Fibroblast of lung (primary cell): ENCODE measurements around the gene AGBL4. TPM values are rescaled to one million over a fixed set of nuclear protein-coding genes. Genes with fewer than 3 reads are reported as not detected.

Experiments
- DNase-seq, 2 donors: peaks; one replicate each; pipeline versions ENCODE4 v3.0.0 to v3.0.0-alpha.2; 2010; ENCODE audit warnings: low read depth in 2 of 2
- H2AFZ ChIP-seq: 2 replicates; pipeline ENCODE4 v1.5.1; 2012; ENCODE audit warnings: low read length, control low read depth, inconsistent platforms
- H3K27ac ChIP-seq: 2 replicates; pipeline ENCODE4 v1.5.1; 2011; ENCODE audit warnings: low read length, control low read depth; ENCODE audit not compliant: insufficient read depth
- H3K27me3 ChIP-seq: 2 replicates; pipeline ENCODE4 v1.5.1; 2011; ENCODE audit warnings: mild to moderate bottlenecking, low read length; ENCODE audit not compliant: control insufficient read depth, insufficient read depth
- H3K36me3 ChIP-seq: 2 replicates; pipeline ENCODE4 v1.5.1; 2011; ENCODE audit warnings: low read length; ENCODE audit not compliant: control insufficient read depth, insufficient read depth
- H3K4me1 ChIP-seq: 2 replicates; pipeline ENCODE4 v1.5.1; 2011; ENCODE audit warnings: low read length; ENCODE audit not compliant: control insufficient read depth, insufficient read depth; ENCODE audit errors: extremely low read depth
- H3K4me2 ChIP-seq: 2 replicates; pipeline ENCODE4 v1.5.1; 2011; ENCODE audit warnings: low read length, control low read depth; ENCODE audit not compliant: insufficient read depth; ENCODE audit errors: extremely low read depth
- H3K4me3 ChIP-seq, 4 experiments: fragments of 200-600 bp in 1 of 4; sonication (generic) in 1 of 4; replicated peaks in 1 of 4; 2 replicates each; pipeline ENCODE4 v1.5.1; 2011 to 2016; ENCODE audit warnings: low read length in 4 of 4, low read depth in 3 of 4, mild to moderate bottlenecking in 3 of 4, control low read depth in 2 of 4, inconsistent platforms in 1 of 4, mixed read lengths in 1 of 4; ENCODE audit not compliant: insufficient read depth in 1 of 4; ENCODE audit errors: control extremely low read depth in 1 of 4
- H3K79me2 ChIP-seq: 2 replicates; pipeline ENCODE4 v1.5.1; 2012; ENCODE audit warnings: mild to moderate bottlenecking, low read length, inconsistent platforms; ENCODE audit not compliant: control insufficient read depth, insufficient read depth
- H3K9ac ChIP-seq: 2 replicates; pipeline ENCODE4 v1.5.1; 2011; ENCODE audit warnings: mild to moderate bottlenecking, low read length, control low read depth; ENCODE audit not compliant: insufficient read depth
- H3K9me3 ChIP-seq: 2 replicates; pipeline ENCODE4 v1.5.1; 2012; ENCODE audit warnings: low read depth, low read length; ENCODE audit not compliant: control insufficient read depth, insufficient read depth
- H4K20me1 ChIP-seq: 2 replicates; pipeline ENCODE4 v1.5.1; 2011; ENCODE audit warnings: low read length; ENCODE audit not compliant: control insufficient read depth, insufficient read depth; ENCODE audit errors: extremely low read depth
- EZH2 ChIP-seq: IDR thresholded peaks from 2 replicates; pipeline ENCODE4 v1.5.1; 2012; ENCODE audit warnings: low read length, control low read depth, mild to moderate bottlenecking; ENCODE audit errors: missing control alignments
- polyA plus RNA-seq, 2 donors: library from polyadenylated mRNA; depleted of rRNA in 1 of 2; stranded (reverse) in 1 of 2; unstranded in 1 of 2; fragments of >200 nt; gene quantifications; 2 replicates each; pipeline ENCODE4 v1.2.1, GENCODE V29; 2011 to 2012; ENCODE audit warnings: missing spikeins in 1 of 2
- total RNA-seq: library from RNA; depleted of rRNA; stranded (reverse); fragments of >200 nt; gene quantifications from 2 replicates; pipeline ENCODE4 v1.2.1, GENCODE V29; 2014
- TF ChIP-seq, protein P1 (sequence below), 2 donors: IDR thresholded peaks in 1 of 2; conservative IDR thresholded peaks in 1 of 2; 1 replicate in 1 of 2; 2 replicates in 1 of 2; pipeline ENCODE4 v1.5.1; 2011 to 2012; ENCODE audit warnings: low read length in 2 of 2, control low read depth in 1 of 2, inconsistent platforms in 1 of 2, low read depth in 1 of 2, mild to moderate bottlenecking in 1 of 2

Gene AGBL4
- total and polyA plus RNA-seq, 2 donors (not counting 1 experiment from before 2014, with no cell fraction given): not detected

DNA sequence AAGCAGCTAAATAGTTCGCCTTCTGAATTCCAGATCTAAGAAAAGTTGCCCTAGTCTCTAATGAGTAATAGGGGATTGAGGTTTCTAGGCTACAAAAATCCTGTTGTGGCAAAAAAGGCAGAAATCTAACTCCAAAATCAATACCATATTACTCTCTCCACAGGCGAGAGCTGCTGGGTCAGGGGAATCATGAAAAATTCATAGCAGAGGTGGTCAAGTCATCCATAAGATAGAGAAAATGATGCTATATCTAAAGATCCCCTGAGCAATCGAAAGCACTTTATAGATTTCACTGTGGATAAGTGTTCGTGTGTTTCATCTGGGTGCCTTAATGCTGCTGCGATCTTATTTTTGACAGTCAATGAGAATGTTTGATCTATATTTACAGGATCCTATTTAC is 417.7 kb downstream of the AGBL4 start:
- Histone ChIP-seq H3K27me3 (no peaks in the 10 kb centered on the region), H3K4me2 (no peak overlapping the region), H3K9me3 (no peaks in the 10 kb centered on the region), H3K27ac (no peak overlapping the region), H3K4me3 (no peak overlapping the region), H3K36me3 (no peaks in the 10 kb centered on the region), H4K20me1 (no peaks in the 10 kb centered on the region), H3K9ac (no peak overlapping the region), H3K79me2 (no peaks in the 10 kb centered on the region), H3K4me1 (no peaks in the 10 kb centered on the region), H2AFZ (no peak overlapping the region)
- TF ChIP-seq, protein P1, sequence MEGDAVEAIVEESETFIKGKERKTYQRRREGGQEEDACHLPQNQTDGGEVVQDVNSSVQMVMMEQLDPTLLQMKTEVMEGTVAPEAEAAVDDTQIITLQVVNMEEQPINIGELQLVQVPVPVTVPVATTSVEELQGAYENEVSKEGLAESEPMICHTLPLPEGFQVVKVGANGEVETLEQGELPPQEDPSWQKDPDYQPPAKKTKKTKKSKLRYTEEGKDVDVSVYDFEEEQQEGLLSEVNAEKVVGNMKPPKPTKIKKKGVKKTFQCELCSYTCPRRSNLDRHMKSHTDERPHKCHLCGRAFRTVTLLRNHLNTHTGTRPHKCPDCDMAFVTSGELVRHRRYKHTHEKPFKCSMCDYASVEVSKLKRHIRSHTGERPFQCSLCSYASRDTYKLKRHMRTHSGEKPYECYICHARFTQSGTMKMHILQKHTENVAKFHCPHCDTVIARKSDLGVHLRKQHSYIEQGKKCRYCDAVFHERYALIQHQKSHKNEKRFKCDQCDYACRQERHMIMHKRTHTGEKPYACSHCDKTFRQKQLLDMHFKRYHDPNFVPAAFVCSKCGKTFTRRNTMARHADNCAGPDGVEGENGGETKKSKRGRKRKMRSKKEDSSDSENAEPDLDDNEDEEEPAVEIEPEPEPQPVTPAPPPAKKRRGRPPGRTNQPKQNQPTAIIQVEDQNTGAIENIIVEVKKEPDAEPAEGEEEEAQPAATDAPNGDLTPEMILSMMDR (conservative IDR thresholded peaks at IDR 0.05 in 1 of 2, IDR thresholded peaks at IDR 0.05 in 1 of 2; ENCODE audit: low read depth in 1 of 2, low read length in 2 of 2): no peak
- no peak for TF ChIP-seq EZH2
- DNase-seq: no peak

GRCh38 chr1:49597436-49597835 is 426.3 kb downstream of the AGBL4 start:
- Histone ChIP-seq H3K36me3 (no peaks in the 10 kb centered on the region), H2AFZ (no peak overlapping the region), H3K9ac (no peak overlapping the region), H3K4me1 (no peaks in the 10 kb centered on the region), H3K4me3 (no peak overlapping the region), H4K20me1 (no peaks in the 10 kb centered on the region), H3K27me3 (no peaks in the 10 kb centered on the region), H3K4me2 (no peak overlapping the region), H3K79me2 (no peaks in the 10 kb centered on the region), H3K9me3 (no peaks in the 10 kb centered on the region), H3K27ac (no peak overlapping the region)
- DNase-seq: no peak
- TF ChIP-seq EZH2: no peak
- TF ChIP-seq, protein P1 (conservative IDR thresholded peaks at IDR 0.05 in 1 of 2, IDR thresholded peaks at IDR 0.05 in 1 of 2; ENCODE audit: low read depth in 1 of 2, low read length in 2 of 2): no peak

DNA sequence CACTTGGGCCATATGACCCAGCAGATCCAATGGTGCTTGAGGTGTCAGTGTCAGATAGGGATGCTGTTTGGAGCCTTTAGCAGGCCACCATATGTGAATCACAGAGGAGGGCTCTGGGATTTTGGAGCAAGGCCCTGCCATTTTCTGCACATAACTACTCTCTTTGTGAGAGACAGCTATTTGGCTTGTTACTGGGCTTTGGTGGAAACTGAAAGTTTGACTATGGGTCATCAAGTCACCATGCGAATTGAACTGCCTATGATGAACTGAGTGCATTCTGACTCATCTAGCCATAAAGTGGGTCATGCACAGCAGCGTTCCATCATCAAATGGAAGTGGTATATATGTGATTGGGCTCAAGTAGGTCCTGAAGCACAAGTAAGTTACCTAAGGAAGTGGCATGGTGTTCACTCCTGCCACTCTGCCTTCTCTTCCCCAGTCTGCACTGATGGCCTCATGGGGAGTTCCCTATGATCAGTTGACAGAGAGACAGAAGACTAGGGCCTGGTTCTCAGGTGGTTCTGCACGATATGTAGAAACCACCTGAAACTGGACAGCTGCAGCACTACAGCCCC is 447.3 kb downstream of the AGBL4 start:
- H3K9me3 ChIP-seq: no peaks in the 10 kb centered on the region
- H3K27me3 ChIP-seq: no peaks in the 10 kb centered on the region
- no peaks in the 10 kb centered on the region for H3K36me3 ChIP-seq
- no peak overlapping the region for H2AFZ ChIP-seq
- no peak for DNase-seq
- no peaks in the 10 kb centered on the region for H3K79me2 ChIP-seq
- H3K4me2 ChIP-seq: no peak overlapping the region
- no peaks in the 10 kb centered on the region for H3K4me1 ChIP-seq
- no peaks in the 10 kb centered on the region for H4K20me1 ChIP-seq
- TF ChIP-seq, protein P1 (conservative IDR thresholded peaks at IDR 0.05 in 1 of 2, IDR thresholded peaks at IDR 0.05 in 1 of 2; ENCODE audit: low read depth in 1 of 2, low read length in 2 of 2): no peak
- TF ChIP-seq EZH2: no peak
- no peak overlapping the region for H3K27ac ChIP-seq
- no peak overlapping the region for H3K9ac ChIP-seq
- no peak overlapping the region for H3K4me3 ChIP-seq
